EL (cell line): Measurements from ENCODE around the gene FXYD7.
"Not testable (repeated sequence)": the region's sequence is repeated elsewhere in the genome, so short reads cannot be mapped to it uniquely, and the experiment has no call there.

ENCODE experiments used
- DNase-seq: peaks from one replicate; pipeline ENCODE4 v3.0.0-alpha.2; 2016

Gene FXYD7

GRCh38 chr19:35167251-35168119 is 24.4 kb downstream of the FXYD7 start:
- DNase-seq, result no peak

- peak; percentile 72 for DNase-seq
Observed at GRCh38 chr19:35168196-35168595, 25.1 kb downstream of the FXYD7 start.

GRCh38 chr19:35169221-35169995 is 26.4 kb downstream of the FXYD7 start:
- no peak for DNase-seq

- DNase-seq, result no peak
Observed at GRCh38 chr19:35170359-35171061, 27.5 kb downstream of the FXYD7 start.

- no peak for DNase-seq
Observed at GRCh38 chr19:35171730-35172129, 28.7 kb downstream of the FXYD7 start.

- DNase-seq, result no peak
Observed at GRCh38 chr19:35174226-35174625, 31.2 kb downstream of the FXYD7 start.

GRCh38 chr19:35176181-35176570 is 33.1 kb downstream of the FXYD7 start:
- DNase-seq, result no peak

GRCh38 chr19:35177377-35178274 is 34.6 kb downstream of the FXYD7 start:
- DNase-seq, result no peak

- no peak for DNase-seq
Observed at GRCh38 chr19:35178701-35179100, 35.6 kb downstream of the FXYD7 start.

GRCh38 chr19:35179830-35180229 is 36.8 kb downstream of the FXYD7 start:
- DNase-seq, result no peak

- DNase-seq, result no peak
Observed at GRCh38 chr19:35181387-35181786, 38.3 kb downstream of the FXYD7 start.

- DNase-seq, result no peak
Observed at GRCh38 chr19:35184267-35184666, 41.2 kb downstream of the FXYD7 start.

GRCh38 chr19:35184884-35185283 is 41.8 kb downstream of the FXYD7 start:
- DNase-seq, result no peak

- no peak for DNase-seq
Observed at GRCh38 chr19:35194012-35194984, 51.2 kb downstream of the FXYD7 start.

- DNase-seq, result no peak
Observed at GRCh38 chr19:35195830-35196229, 52.8 kb downstream of the FXYD7 start.

- not testable (repeated sequence) for DNase-seq
Observed at GRCh38 chr19:35196861-35197260, 53.8 kb downstream of the FXYD7 start.

- no peak for DNase-seq
Observed at GRCh38 chr19:35199481-35199880, 56.4 kb downstream of the FXYD7 start.

GRCh38 chr19:35202722-35203688 is 60.0 kb downstream of the FXYD7 start:
- DNase-seq, result no peak
